CD1c-positive myeloid dendritic cell (primary cell): ENCODE results near the gene BMERB1.
"Not testable (repeated sequence)": the region's sequence is repeated elsewhere in the genome, so short reads cannot be mapped to it uniquely, and the experiment has no call there.

ENCODE experiments used
- DNase-seq: peaks from one replicate; pipeline ENCODE4 v3.0.0-alpha.2; 2016; ENCODE audit errors: extremely low spot score

BMERB1 gene

GRCh38 chr16:15434425-15435215, at the start of gene BMERB1:
Gene BMERB1 (plus strand): TSS chr16:15434588. CDS start chr16:15434654, 66 bp downstream.
- DNase-seq = peak; percentile 14

DNA sequence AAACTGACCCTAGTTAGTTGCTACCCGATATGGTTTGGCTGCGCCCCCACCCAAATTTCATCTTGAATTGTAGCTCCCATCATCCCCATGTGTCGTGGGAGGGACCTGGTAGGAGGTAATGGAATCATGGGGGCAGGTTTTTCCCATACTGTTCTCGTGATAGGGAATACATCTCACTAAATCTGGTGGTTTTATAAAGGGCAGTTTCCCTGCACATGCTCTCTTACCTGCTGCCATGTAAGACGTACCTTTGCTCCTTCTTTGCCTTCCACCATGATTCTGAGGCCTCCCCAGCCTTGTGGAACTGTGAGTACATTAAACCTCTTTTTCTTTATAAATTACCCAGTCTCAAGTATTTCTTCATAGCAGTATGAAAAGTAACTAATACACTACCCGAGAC, 46.3 kb upstream of the BMERB1 start:
- not testable (repeated sequence) for DNase-seq

DNA sequence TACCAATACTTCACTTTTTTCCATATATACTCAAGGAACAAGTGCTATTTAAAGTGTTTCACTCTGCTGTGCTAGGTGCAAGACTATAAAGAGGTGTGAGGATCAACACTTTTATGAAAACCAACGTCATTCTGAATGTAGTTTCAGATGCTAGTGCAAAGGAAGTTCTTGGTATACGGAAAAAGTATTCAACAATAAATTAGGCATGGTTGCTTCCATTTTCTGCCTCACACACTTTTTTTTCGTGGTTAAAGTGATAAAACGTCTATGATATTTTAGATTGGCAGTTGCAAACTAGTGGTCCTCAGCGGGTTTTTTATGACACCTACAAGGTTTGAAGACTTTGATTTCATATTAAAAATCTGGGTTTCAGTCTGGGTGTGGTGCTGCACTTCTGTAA, 44.5 kb upstream of the BMERB1 start:
- DNase-seq = not testable (repeated sequence)

DNA sequence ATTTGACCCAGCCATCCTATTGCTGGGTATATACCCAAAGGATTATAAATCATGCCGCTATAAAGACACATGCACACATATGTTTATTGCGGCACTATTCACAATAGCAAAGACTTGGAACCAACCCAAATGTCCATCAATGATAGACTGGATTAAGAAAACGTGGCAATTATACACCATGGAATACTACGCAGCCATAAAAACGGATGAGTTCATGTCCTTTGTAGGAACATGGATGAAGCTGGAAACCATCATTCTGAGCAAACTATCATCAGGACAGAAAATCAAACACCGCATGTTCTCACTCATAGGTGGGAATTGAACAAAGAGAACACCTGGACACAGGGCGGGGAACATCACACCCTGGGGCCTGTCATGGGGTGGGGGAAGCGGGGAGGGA, 41.4 kb upstream of the BMERB1 start:
- not testable (repeated sequence) for DNase-seq

- DNase-seq = peak; percentile 28
Measured at GRCh38 chr16:15395631-15396508, 38.5 kb upstream of the BMERB1 start, which contains the start of gene MPV17L. Gene MPV17L (plus strand): TSS chr16:15395754. CDS start chr16:15395898, 144 bp downstream.

DNA sequence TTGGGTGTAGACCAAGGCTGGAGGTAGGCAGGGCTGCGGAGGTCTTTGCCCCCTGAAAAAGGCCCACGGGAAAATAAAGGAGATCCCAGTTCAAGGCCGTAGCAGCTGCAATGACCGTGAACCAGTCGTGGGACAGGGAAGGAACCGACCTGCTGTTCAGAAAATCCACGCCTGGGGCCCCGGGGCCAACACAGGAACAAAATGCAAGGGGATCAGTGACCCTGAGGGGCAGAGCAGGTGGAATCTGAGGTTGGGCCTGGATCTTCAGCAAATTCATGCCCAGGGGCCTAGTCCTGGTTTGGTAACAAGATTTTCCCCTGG, 37.9 kb upstream of the BMERB1 start:
- DNase-seq = not testable (repeated sequence)

DNA sequence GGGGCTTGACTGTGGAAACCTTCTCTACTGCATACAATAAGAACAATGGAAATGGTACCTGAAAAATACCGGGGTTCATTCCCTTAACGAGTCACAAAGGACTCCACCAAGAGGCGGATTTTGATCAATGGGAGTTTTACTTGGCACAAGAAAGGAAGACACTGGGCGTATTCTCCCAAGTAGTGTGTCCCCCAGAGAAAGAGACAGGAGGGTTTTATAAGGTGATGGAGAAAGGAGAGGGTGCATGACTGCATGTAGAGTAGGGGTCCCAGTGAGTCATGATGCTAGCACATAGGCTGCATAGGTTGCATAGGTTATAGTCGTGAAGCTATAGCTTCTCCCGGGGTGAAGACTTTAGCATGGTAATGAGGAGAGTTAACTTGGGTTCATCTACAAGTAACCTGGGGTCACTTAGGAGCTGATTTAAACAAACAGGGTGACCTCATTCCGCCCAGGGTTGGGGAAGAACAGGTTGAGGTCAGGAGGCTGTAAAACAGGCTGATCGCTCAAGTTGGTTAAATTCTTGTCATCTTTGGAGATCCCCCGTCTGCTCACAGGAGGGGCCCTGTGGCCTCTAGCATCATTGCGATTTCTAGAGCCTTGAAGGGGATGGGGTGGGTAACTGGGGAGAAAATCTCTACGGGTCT, 37.3 kb upstream of the BMERB1 start:
- DNase-seq = no peak

DNA sequence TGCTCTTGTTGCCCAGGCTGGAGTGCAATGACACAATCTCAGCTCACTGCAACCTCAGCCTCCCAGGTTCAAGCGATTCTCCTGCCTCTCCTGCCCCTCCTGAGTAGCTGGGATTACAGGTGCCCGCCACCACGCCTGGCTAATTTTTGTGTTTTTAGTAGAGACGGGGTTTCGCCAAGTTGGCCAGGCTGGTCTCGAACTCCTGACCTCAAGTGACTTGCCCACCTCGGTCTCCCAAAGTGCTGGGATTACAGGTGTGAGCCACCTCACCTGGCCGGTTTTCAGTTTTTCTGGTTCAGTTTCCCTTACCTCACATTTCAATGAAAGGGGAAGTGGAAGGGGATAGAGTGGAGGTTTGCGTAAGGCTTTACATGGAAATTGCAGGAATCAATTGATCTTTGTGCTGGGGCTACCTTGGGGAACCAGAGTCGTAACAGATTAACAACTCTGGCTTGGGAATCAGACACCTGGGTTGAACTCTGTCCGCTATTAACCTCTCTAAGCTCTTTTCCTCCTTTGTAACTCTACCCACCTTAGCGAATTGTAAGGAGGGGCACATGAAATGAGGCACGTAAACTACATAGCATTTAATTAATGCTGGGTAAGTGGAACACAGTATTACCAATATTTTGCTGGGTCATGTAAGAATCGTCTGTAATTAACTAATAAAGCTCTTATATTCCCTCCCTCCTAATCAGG, 35.6 kb upstream of the BMERB1 start:
- DNase-seq = no peak

DNA sequence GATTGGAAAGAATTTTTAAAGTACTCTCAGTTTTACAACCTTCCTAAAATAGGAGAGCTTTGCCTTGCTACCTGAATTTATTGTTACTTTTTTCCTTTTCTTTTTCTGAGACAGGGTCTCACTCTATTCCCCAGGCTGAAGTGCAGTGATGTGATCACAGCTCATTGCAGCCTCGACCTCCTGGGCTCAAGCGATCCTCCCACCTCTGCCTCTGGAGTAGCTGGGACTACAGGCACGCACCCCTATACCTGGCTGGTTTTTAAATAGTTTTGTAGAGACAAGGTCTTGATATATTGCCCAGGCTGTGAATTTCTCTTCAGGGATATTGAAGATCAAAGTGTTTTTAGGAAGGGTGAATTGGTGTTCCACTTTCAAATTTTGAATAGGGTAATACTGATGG, 35.1 kb upstream of the BMERB1 start:
- DNase-seq = no peak

GRCh38 chr16:15400314-15400713, 34.1 kb upstream of the BMERB1 start:
- DNase-seq = not testable (repeated sequence)

DNA sequence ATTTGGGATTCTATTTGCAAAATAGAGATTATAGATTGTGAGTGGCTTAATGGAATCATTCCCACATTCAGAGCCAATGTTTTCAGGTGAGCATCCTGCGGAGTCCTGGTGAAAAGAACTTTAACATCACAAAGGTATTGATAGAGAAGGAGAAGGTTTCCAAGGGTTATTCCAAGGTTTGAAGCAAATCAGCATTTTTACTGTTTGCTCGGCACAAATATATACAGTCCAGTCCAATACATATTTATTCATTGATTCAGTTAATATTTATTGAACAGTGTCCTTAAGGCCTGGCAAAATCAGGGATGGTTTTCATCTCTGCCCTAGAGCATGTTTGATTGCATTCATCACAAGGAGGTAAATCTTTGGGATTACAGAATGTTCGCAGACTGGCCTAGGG, 32.4 kb upstream of the BMERB1 start:
- DNase-seq = no peak

GRCh38 chr16:15403392-15403995, 30.9 kb upstream of the BMERB1 start:
- DNase-seq = peak; percentile 38

GRCh38 chr16:15404091-15404490, 30.3 kb upstream of the BMERB1 start:
- peak; percentile 60 for DNase-seq

- peak; percentile 70 for DNase-seq
Measured at GRCh38 chr16:15404792-15405191, 29.6 kb upstream of the BMERB1 start.

- DNase-seq = not testable (repeated sequence)
Measured at GRCh38 chr16:15407756-15408155, 26.6 kb upstream of the BMERB1 start.

DNA sequence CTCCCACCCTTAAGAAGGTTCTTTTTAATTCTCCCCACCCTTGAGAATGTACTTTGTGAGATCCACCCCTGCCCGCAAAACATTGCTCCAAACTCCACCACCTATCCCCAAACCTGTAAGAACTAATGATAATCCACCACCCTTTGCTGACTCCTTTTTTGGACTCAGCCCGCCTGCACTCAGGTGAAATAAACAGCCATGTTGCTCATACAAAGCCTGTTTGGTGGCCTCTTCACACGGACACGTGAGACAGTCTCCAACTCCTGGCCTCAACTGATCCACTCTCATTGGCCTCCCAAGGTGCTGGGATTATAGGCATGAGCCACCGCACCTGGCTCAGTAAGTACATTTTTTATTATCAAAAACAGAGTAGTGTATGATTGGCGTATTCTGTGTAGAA, 24.9 kb upstream of the BMERB1 start:
- DNase-seq = not testable (repeated sequence)

DNA sequence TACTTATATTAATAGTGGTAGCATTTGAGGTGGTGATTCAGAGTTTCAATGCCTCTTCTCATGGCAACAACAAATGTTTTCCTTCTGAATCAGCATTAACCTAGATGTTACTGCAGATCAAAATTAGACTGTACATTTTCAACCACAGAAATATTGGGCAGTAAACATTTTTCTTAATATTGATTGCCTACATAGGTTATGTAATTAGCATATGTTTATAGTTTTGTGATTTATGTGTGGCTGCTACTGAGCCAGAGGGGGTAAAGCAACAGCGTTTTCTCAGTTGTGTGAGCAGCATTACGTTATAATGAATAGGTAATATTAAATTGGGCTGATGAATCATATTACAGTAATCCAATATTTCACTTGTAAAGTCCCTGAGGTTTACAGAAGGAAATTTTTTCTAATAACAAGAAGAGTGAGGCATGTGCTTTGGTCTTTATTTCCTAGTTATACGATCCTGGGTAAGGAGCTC, 18.8 kb upstream of the BMERB1 start:
- no peak for DNase-seq

- no peak for DNase-seq
Measured at GRCh38 chr16:15417197-15417596, 17.2 kb upstream of the BMERB1 start.

GRCh38 chr16:15418206-15418605, 16.2 kb upstream of the BMERB1 start:
- DNase-seq = no peak

DNA sequence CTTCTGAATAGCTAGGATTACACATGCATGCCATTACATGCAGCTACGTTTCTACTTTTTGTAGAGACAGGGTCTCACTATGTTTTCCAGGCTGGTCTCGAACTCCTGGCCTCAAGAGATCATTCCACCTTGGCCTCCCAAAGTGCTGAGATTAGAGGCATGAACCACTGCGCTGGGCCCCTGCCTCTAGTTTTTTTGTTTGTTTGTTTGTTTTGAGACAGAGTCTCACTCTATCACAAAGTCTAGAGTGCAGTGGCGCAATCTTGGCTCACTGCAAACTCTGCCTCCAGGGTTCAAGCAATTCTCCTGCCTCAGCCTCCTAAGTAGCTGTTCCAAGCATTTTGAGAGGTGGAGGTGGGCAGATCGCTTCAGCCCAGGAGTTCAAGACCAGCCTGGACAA, 12.7 kb upstream of the BMERB1 start:
- DNase-seq = not testable (repeated sequence)

DNA sequence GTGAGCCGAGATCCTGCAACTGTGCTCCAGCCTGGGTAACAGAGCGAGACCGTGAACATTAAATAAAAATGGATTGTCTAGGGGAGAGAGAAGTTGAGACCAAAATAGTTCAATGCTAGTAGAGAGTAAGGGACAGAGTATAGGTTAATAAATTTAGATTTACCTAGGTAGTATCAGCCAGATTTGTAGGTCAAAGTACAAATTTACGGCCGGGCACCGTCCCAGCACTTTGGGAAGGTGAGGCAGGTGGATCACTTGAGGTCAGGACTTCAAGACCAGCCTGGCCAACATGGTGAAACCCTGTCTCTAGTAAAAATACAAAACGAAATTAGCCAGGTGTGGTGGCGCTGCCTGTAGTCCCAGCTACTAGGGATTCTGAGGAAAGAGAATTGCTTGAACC, 12.2 kb upstream of the BMERB1 start:
- no peak for DNase-seq
